IPS DF 4.7 (cell line): ENCODE results near the gene TLK1.

Experiments used
- DNase-seq: peaks from one replicate; pipeline ENCODE4 v3.0.0-alpha.2; 2013; ENCODE audit warnings: low spot score; ENCODE audit errors: extremely low read depth

TLK1 gene

GRCh38 chr2:170969030-170969429 is 191.7 kb downstream of the TLK1 start:
- no peak for DNase-seq

GRCh38 chr2:170968205-170969003 is 192.3 kb downstream of the TLK1 start:
- DNase-seq = no peak

- DNase-seq = no peak
These were observed 193.1 kb downstream of the TLK1 start for GRCh38 chr2:170967553-170967952.

- DNase-seq = no peak
These were observed 193.9 kb downstream of the TLK1 start for GRCh38 chr2:170966648-170967396.

GRCh38 chr2:170965446-170966225 is 195.1 kb downstream of the TLK1 start:
- DNase-seq = no peak

- DNase-seq = no peak
These were observed 197.3 kb downstream of the TLK1 start for GRCh38 chr2:170963386-170963785.

GRCh38 chr2:170953941-170954340 is 206.8 kb downstream of the TLK1 start:
- no peak for DNase-seq

- DNase-seq = no peak
These were observed 210.4 kb downstream of the TLK1 start for GRCh38 chr2:170950221-170950761.

GRCh38 chr2:170949415-170949814 is 211.3 kb downstream of the TLK1 start:
- DNase-seq = no peak

- no peak for DNase-seq
These were observed 216.1 kb downstream of the TLK1 start for GRCh38 chr2:170944545-170944944.

GRCh38 chr2:170943596-170943995 is 217.1 kb downstream of the TLK1 start:
- no peak for DNase-seq

- DNase-seq = no peak
These were observed 217.7 kb downstream of the TLK1 start for GRCh38 chr2:170943041-170943440.

GRCh38 chr2:170942615-170943014 is 218.1 kb downstream of the TLK1 start:
- DNase-seq = no peak
